ENCODE results near the gene ALDH1L1.
A peak's percentile ranks its signal among the peaks of the same experiment; 100 is the strongest.

The ALDH1L1 gene

GRCh38 chr3:126116526-126116925 lies 63.9 kb downstream of the ALDH1L1 start:
- H2AFZ ChIP-seq (ENCODE audit: low read length) = no peak overlapping the region
- H3K27ac ChIP-seq (ENCODE audit: low read length) = no peak overlapping the region
- no peaks in the 10 kb centered on the region for H3F3A ChIP-seq (ENCODE audit: insufficient read depth, low read length)
- no peaks in the 10 kb centered on the region for H3K36me3 ChIP-seq (replicated peaks; ENCODE audit: insufficient read depth, low read length)
- DNase-seq = no peak
- H3K9me3 ChIP-seq (replicated peaks; ENCODE audit: insufficient read depth, low read length) = no peaks in the 10 kb centered on the region
- H3K4me1 ChIP-seq (ENCODE audit: low read length) = no peaks in the 10 kb centered on the region
- H3K4me3 ChIP-seq (ENCODE audit: low read length) = no peak overlapping the region
- TF ChIP-seq EZH2phosphoT487 (IDR thresholded peaks at IDR 0.05; ENCODE audit: low read length) = no peak
- TF ChIP-seq CTCF (IDR thresholded peaks at IDR 0.05; ENCODE audit: low read length) = no peak
- TF ChIP-seq EZH2 (optimal IDR thresholded peaks at IDR 0.05; ENCODE audit: low read depth, low read length) = no peak
- no peaks in the 10 kb centered on the region for H3K27me3 ChIP-seq (replicated peaks; ENCODE audit: insufficient read depth, low read length)
- no peak overlapping the region for H3K4me2 ChIP-seq (ENCODE audit: low read depth, low read length)
- H3K9me2 ChIP-seq (replicated peaks; ENCODE audit: insufficient read depth, low read length) = no peaks in the 10 kb centered on the region
- H3K79me2 ChIP-seq (ENCODE audit: low read length) = no peaks in the 10 kb centered on the region
- no peak overlapping the region for H3K9ac ChIP-seq (ENCODE audit: low read length)
- no peaks in the 10 kb centered on the region for H4K20me1 ChIP-seq (ENCODE audit: insufficient read depth, low read length)

DNA sequence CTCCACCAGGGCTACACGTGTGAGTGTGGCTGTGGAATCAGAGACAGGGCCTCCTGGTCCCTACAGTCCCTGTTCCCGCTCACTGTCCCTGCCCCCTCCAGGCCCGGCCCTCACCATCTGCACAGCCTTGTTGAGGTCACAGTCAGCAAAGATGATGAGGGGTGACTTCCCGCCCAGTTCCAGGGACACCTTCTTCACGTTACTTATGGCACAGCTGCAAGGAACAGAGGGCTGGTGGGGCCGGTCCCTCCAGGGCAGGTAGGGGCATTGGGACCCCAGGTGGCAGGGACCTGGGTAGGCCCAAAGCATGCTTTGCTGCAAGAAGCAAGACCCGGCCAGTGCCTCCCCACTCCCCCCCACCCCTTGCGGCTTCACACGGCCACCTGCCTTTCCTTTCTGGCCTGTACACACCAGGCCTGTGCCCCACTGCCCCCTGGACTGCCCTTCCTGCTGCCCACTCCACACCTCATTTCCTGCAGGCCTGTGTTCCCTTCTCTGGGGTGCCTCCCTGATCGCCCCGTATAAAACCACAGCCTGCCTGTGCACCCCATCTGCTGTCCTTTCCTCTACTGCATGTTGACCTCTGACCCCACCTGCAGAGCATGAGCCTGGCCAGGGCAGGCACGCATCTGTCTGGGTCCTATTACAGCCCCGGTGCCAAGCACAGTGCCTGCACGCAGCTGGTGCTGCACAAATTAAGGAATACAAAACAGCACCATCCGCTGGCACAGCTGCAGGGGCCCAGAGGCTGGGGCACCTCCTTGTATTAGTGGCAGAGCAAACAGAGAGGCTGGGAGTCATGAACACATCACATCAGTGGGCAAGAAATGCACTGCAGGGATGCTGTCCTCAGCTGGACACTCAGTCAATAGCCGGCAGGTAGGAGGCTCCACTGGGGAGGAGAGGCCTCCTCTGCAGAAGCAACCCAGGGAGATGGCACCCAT lies 65.7 kb downstream of the ALDH1L1 start:
- Histone ChIP-seq H3K4me3 (ENCODE audit: low read length) (no peak overlapping the region), H3K27me3 (replicated peaks; ENCODE audit: insufficient read depth, low read length) (no peaks in the 10 kb centered on the region), H3F3A (ENCODE audit: insufficient read depth, low read length) (no peaks in the 10 kb centered on the region), H2AFZ (ENCODE audit: low read length) (no peak overlapping the region), H3K4me1 (ENCODE audit: low read length) (no peaks in the 10 kb centered on the region), H3K79me2 (ENCODE audit: low read length) (no peaks in the 10 kb centered on the region), H3K9ac (ENCODE audit: low read length) (no peak overlapping the region), H4K20me1 (ENCODE audit: insufficient read depth, low read length) (no peaks in the 10 kb centered on the region), H3K27ac (ENCODE audit: low read length) (no peak overlapping the region), H3K9me3 (replicated peaks; ENCODE audit: insufficient read depth, low read length) (no peaks in the 10 kb centered on the region), H3K4me2 (ENCODE audit: low read depth, low read length) (no peak overlapping the region), H3K36me3 (replicated peaks; ENCODE audit: insufficient read depth, low read length) (no peaks in the 10 kb centered on the region), H3K9me2 (replicated peaks; ENCODE audit: insufficient read depth, low read length) (no peaks in the 10 kb centered on the region)
- no peak for DNase-seq
- TF ChIP-seq EZH2 (optimal IDR thresholded peaks at IDR 0.05; ENCODE audit: low read depth, low read length) (no peak), CTCF (IDR thresholded peaks at IDR 0.05; ENCODE audit: low read length) (no peak), EZH2phosphoT487 (IDR thresholded peaks at IDR 0.05; ENCODE audit: low read length) (no peak)

GRCh38 chr3:126113733-126114442 lies 66.5 kb downstream of the ALDH1L1 start:
- no peak overlapping the region for H2AFZ ChIP-seq (ENCODE audit: low read length)
- DNase-seq = no peak

More at GRCh38 chr3:126113733-126114442, 66.5 kb downstream of the ALDH1L1 start:
- Histone ChIP-seq H3K79me2 (ENCODE audit: low read length) (no peaks in the 10 kb centered on the region), H3F3A (ENCODE audit: insufficient read depth, low read length) (no peaks in the 10 kb centered on the region), H3K4me2 (ENCODE audit: low read depth, low read length) (no peak overlapping the region), H3K27me3 (replicated peaks; ENCODE audit: insufficient read depth, low read length) (no peaks in the 10 kb centered on the region), H3K9me2 (replicated peaks; ENCODE audit: insufficient read depth, low read length) (no peaks in the 10 kb centered on the region), H3K9me3 (replicated peaks; ENCODE audit: insufficient read depth, low read length) (no peaks in the 10 kb centered on the region), H3K4me3 (ENCODE audit: low read length) (no peak overlapping the region), H3K36me3 (replicated peaks; ENCODE audit: insufficient read depth, low read length) (no peaks in the 10 kb centered on the region), H3K9ac (ENCODE audit: low read length) (no peak overlapping the region), H4K20me1 (ENCODE audit: insufficient read depth, low read length) (no peaks in the 10 kb centered on the region), H3K4me1 (ENCODE audit: low read length) (no peaks in the 10 kb centered on the region), H3K27ac (ENCODE audit: low read length) (no peak overlapping the region)
- TF ChIP-seq EZH2 (optimal IDR thresholded peaks at IDR 0.05; ENCODE audit: low read depth, low read length) = no peak
- peak; percentile 42 for TF ChIP-seq CTCF (IDR thresholded peaks at IDR 0.05; ENCODE audit: low read length)
